Tibial nerve (tissue), 4 donors: ENCODE measurements around the gene PLXNA4. TPM values are rescaled to one million over a fixed set of nuclear protein-coding genes. Genes with fewer than 3 reads are reported as not detected.
"Not testable (repeated sequence)": the region's sequence is repeated elsewhere in the genome, so short reads cannot be mapped to it uniquely, and the experiment has no call there.

ENCODE experiments used
- DNase-seq, 2 donors: peaks; one replicate each; pipeline ENCODE4 v3.0.0-alpha.2; 2019; ENCODE audit warnings: low spot score in 2 of 2
- H3K27ac ChIP-seq, 4 donors: fragments of 200-600 bp; sonication (generic) in 3 of 4; one replicate each; pipeline ENCODE4 v1.5.1; 2017 to 2019; ENCODE audit warnings: mild to moderate bottlenecking in 1 of 4
- H3K27me3 ChIP-seq, 2 donors: fragments of 200-600 bp; sonication (generic) in 1 of 2; one replicate each; pipeline versions ENCODE4 v1.5.1 to v1.6.0; 2017 to 2019
- H3K36me3 ChIP-seq, 3 donors: fragments of 200-600 bp; sonication (generic); one replicate each; pipeline ENCODE4 v1.5.1; 2018 to 2019
- H3K4me1 ChIP-seq, 4 donors: fragments of 200-600 bp; sonication (generic) in 3 of 4; one replicate each; pipeline ENCODE4 v1.5.1; 2017 to 2019
- H3K4me3 ChIP-seq, 4 donors: fragments of 200-600 bp; sonication (generic) in 3 of 4; one replicate each; pipeline ENCODE4 v1.5.1; 2017 to 2019; ENCODE audit warnings: mild to moderate bottlenecking in 1 of 4, moderate library complexity in 1 of 4
- H3K9me3 ChIP-seq, 4 donors: fragments of 200-600 bp; sonication (generic) in 3 of 4; one replicate each; pipeline ENCODE4 v1.5.1; 2017 to 2019
- EP300 ChIP-seq, 2 donors: sonication (generic); formaldehyde crosslinking; IDR thresholded peaks; one replicate each; pipeline ENCODE4 v1.6.1; 2017; ENCODE audit warnings: antibody characterized with exemption in 2 of 2, mild to moderate bottlenecking in 1 of 2
- POLR2A ChIP-seq, 2 donors: fragments of 450-650 bp; IDR thresholded peaks; one replicate each; pipeline ENCODE4 v1.6.1; 2017; ENCODE audit warnings: antibody characterized with exemption in 2 of 2, mild to moderate bottlenecking in 2 of 2, moderate library complexity in 2 of 2
- WGBS, 2 donors: methylation state at CpG; one replicate each; pipeline ENCODE4 v1.1.5; 2018; 5-methylcytosine and 5-hydroxymethylcytosine counted together
- total RNA-seq, 4 donors: library from RNA; depleted of rRNA; stranded (reverse); fragments of >200 nt; gene quantifications; one replicate each; pipeline ENCODE4 v1.1.0, GENCODE V29; 2016
- TF ChIP-seq, protein P1 (sequence below), 5 experiments: fragments of 200-600 bp in 3 of 5; fragments of 450-650 bp in 2 of 5; sonication (generic) in 3 of 5; IDR thresholded peaks; one replicate each; pipeline ENCODE4 v1.5.1; 2016 to 2019; ENCODE audit warnings: antibody characterized with exemption in 5 of 5, mild to moderate bottlenecking in 3 of 5, moderate library complexity in 2 of 5

PLXNA4 gene
- total RNA-seq, 4 donors from 2014 or later = 12.6 to 32.4 (median 13.7) TPM

DNA sequence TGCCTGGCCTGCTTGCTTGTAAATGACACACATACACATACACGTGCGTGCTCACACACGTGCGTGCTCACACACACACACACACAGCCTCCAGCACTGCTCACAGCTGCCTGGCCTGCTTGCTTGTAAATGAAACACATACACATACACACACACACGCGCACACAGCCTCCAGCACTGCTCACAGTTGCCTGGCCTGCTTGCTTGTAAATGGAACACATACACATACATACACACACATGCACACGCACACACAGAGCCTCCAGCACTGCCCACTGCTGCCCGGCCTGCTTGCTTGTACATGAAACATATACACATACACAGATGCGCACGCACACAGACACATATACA is 397.2 kb downstream of the PLXNA4 start:
- H3K27me3 ChIP-seq = no peaks in the 10 kb centered on the region
- H3K27ac ChIP-seq = no peak overlapping the region
- TF ChIP-seq EP300 (IDR thresholded peaks at IDR 0.05) = no peak
- TF ChIP-seq, protein P1, sequence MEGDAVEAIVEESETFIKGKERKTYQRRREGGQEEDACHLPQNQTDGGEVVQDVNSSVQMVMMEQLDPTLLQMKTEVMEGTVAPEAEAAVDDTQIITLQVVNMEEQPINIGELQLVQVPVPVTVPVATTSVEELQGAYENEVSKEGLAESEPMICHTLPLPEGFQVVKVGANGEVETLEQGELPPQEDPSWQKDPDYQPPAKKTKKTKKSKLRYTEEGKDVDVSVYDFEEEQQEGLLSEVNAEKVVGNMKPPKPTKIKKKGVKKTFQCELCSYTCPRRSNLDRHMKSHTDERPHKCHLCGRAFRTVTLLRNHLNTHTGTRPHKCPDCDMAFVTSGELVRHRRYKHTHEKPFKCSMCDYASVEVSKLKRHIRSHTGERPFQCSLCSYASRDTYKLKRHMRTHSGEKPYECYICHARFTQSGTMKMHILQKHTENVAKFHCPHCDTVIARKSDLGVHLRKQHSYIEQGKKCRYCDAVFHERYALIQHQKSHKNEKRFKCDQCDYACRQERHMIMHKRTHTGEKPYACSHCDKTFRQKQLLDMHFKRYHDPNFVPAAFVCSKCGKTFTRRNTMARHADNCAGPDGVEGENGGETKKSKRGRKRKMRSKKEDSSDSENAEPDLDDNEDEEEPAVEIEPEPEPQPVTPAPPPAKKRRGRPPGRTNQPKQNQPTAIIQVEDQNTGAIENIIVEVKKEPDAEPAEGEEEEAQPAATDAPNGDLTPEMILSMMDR (IDR thresholded peaks at IDR 0.05) = no peak
- no peak for TF ChIP-seq POLR2A (IDR thresholded peaks at IDR 0.05)
- H3K9me3 ChIP-seq = no peaks in the 10 kb centered on the region
- H3K4me3 ChIP-seq = no peak overlapping the region
- no peaks in the 10 kb centered on the region for H3K36me3 ChIP-seq
- DNase-seq = no peak
- no peaks in the 10 kb centered on the region for H3K4me1 ChIP-seq
- 63 to 64% methylated on average over 10 of the region's 10 CpGs for WGBS, 2 donors

DNA sequence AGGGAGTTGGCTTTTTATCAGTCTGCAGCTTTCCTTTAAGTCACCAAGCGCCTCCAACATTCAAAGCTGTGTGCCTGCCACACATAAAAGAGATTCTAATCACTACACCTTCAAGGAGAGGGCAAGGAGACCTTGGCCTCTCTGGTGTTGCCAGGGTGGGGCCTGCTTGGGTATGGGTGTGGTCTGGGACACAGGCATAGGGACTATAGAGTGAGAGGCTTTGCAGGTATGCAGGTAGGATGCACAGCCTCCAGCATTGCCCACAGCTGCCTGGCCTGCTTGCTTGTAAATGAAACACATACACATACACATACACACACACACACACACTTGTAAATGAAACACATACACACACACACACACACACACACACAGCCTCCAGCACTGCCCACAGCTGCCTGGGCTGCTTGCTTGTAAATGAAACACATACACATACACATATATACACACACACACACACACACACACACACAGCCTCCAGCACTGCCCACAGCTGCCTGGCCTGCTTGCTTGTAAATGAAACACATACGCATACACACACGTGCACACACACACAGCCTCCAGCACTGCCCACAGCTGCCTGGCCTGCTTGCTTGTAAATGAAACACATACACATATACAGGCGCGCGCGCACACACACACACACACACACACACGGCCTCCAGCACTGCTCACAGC is 397.7 kb downstream of the PLXNA4 start:
- not testable (repeated sequence) for H3K27ac ChIP-seq, DNase-seq, H3K4me1 ChIP-seq, H3K9me3 ChIP-seq, H3K27me3 ChIP-seq, H3K36me3 ChIP-seq, H3K4me3 ChIP-seq
- WGBS, 2 donors = 58 to 66% methylated on average over 8 of the region's 8 CpGs

DNA sequence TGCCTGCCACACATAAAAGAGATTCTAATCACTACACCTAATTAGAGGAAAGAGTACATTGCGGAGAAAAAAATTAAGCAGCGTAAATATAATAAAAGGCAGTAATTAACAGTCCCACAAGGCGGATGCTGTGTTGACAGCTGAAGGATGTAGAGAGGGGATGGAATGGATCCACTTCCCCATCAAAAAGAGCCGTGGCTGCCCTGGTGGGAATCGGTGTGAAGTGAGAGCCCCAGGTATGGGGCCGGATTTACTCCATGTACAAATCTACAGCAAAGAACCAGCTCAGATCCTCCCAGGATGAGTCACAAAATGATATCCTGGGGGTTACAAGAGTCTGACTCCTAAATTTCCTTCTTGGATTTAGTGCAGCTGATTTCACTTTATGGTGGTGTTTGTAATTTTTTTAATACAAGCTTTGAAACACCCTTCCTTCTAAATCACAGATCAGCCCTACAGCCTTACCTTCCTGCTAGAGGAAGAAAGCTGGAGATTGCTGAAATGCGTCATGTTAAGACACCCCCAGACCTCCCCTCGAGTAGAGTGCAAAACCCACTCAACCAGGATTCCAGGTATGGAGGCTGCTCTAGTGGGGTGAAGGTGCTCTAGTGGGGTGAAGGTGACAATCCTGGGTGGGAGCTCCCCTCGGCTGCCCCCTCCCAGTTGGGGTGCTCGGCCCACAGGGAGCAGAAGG is 398.4 kb downstream of the PLXNA4 start:
- Histone ChIP-seq H3K27ac (no peak overlapping the region), H3K9me3 (no peaks in the 10 kb centered on the region), H3K4me1 (no peaks in the 10 kb centered on the region), H3K36me3 (no peaks in the 10 kb centered on the region), H3K4me3 (no peak overlapping the region), H3K27me3 (no peaks in the 10 kb centered on the region)
- TF ChIP-seq EP300 (IDR thresholded peaks at IDR 0.05) (no peak), POLR2A (IDR thresholded peaks at IDR 0.05) (no peak)
- TF ChIP-seq, protein P1 (IDR thresholded peaks at IDR 0.05) = no peak
- WGBS, 2 donors = 76 to 78% methylated on average over 10 of the region's 10 CpGs
- no peak for DNase-seq

DNA sequence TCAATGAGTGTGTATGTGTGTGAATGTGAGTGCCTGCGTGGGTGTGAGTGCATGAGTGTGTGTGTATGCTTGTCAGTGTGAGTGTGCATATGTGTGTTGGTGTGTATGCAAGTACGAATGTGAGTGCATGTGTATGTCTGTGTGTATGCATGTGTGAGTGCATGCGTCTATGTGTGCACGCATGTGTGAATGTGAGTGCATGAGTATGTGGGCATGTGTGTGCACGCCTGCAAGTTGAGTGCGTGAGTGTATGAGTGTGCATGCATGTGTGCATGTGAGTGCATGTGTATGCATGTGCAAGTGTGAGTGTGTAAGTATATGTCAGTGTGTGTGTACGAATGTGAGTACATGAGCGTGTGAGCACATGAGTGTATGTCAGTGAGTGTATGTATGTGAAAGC is 399.6 kb downstream of the PLXNA4 start:
- Histone ChIP-seq H3K4me3 (no peak overlapping the region), H3K27ac (no peak overlapping the region), H3K27me3 (no peaks in the 10 kb centered on the region), H3K36me3 (no peaks in the 10 kb centered on the region), H3K4me1 (no peaks in the 10 kb centered on the region), H3K9me3 (no peaks in the 10 kb centered on the region)
- DNase-seq = no peak
- TF ChIP-seq POLR2A (IDR thresholded peaks at IDR 0.05) (no peak), EP300 (IDR thresholded peaks at IDR 0.05) (no peak)
- TF ChIP-seq, protein P1 (IDR thresholded peaks at IDR 0.05) = no peak
- WGBS, 2 donors = 73 to 96% methylated on average over 8 of the region's 8 CpGs

DNA sequence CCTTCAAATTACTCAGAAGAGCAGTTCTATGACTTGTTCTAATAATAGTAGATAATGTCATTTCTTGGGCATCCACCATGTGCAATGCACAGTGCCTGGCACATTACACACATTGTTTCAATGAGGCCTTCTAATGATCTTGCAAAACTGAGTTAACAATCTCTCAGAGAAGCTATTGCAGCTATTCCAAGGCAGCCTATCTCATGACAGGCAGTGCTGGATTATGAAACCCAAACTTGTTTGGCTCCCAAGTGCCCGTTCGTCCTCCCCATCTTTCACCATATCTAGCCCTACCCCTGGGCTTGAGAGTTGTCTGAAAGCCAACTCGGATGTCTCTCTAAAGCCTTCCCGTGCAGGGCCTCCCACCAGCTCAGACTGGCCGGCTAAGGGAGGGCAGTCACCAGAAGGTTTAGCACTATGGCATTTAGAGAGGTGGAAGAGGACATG is 405.1 kb downstream of the PLXNA4 start:
- Histone ChIP-seq H3K4me1 (no peaks in the 10 kb centered on the region), H3K27me3 (no peaks in the 10 kb centered on the region), H3K9me3 (no peaks in the 10 kb centered on the region), H3K36me3 (no peaks in the 10 kb centered on the region), H3K27ac (no peak overlapping the region), H3K4me3 (no peak overlapping the region)
- WGBS, 2 donors = 47 to 62% methylated on average over 5 of the region's 5 CpGs
- TF ChIP-seq EP300 (IDR thresholded peaks at IDR 0.05) (no peak), POLR2A (IDR thresholded peaks at IDR 0.05) (no peak)
- TF ChIP-seq, protein P1 (IDR thresholded peaks at IDR 0.05) = no peak
- DNase-seq = no peak
